Measurements from ENCODE around the gene GPR89B.
"Not testable (repeated sequence)": the region's sequence is repeated elsewhere in the genome, so short reads cannot be mapped to it uniquely, and the experiment has no call there.

Gene GPR89B

DNA sequence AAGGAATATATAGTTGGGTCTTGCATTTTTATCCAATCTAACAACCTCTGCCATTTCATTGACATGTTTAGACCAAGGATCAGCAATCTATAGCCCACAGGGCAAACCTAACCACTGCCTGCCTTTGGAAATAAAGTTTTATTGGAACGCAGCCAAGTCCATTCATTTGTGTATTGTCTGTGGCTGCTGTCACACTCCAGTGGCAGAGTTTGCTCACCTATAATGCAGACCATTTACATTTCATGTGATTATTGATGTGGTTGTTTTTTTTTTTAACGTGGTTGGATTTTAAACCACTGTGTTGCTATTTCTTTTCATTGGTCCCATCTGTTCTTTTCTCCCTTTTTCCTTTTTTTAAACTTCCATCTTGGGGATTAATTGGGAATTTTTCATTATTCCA, 57.2 kb downstream of the GPR89B start:
- H3K27me3 ChIP-seq (replicated peaks; ENCODE audit: control insufficient read depth, insufficient read depth, low read length, poor library complexity, severe bottlenecking); H3K9me3 ChIP-seq (ENCODE audit: control insufficient read depth, low read length); DNase-seq; H3K27ac ChIP-seq (ENCODE audit: insufficient read depth, low read length, poor library complexity, severe bottlenecking); H3K4me3 ChIP-seq (ENCODE audit: insufficient read depth, low read depth, low read length, poor library complexity, severe bottlenecking); H3K4me1 ChIP-seq (ENCODE audit: control insufficient read depth, insufficient read depth, low read length, poor library complexity, severe bottlenecking); H3K36me3 ChIP-seq (ENCODE audit: control insufficient read depth, insufficient read depth, low read length): not testable (repeated sequence)

DNA sequence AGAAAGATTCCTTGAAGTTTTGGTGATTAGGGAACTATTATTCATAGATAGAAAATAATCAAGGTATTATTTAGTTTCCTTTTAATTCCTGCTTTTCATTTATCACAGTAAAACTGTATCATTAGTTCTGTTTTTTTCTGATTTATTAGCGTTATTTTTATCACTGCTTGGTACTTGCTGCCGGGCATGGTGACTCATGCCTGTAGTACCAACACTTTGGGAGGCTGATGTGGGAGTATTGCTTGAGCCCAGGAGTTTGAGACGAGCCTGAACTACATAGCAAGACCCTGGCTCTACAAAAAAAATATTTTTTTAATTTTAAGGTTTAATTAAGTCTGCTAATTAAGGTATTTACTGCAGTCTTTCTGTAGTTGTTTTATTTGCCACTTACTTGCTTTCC, 59.7 kb downstream of the GPR89B start:
- H3K27ac ChIP-seq (ENCODE audit: insufficient read depth, low read length, poor library complexity, severe bottlenecking); H3K9me3 ChIP-seq (ENCODE audit: control insufficient read depth, low read length); H3K36me3 ChIP-seq (ENCODE audit: control insufficient read depth, insufficient read depth, low read length); H3K27me3 ChIP-seq (replicated peaks; ENCODE audit: control insufficient read depth, insufficient read depth, low read length, poor library complexity, severe bottlenecking); H3K4me3 ChIP-seq (ENCODE audit: insufficient read depth, low read depth, low read length, poor library complexity, severe bottlenecking); H3K4me1 ChIP-seq (ENCODE audit: control insufficient read depth, insufficient read depth, low read length, poor library complexity, severe bottlenecking); DNase-seq: not testable (repeated sequence)

DNA sequence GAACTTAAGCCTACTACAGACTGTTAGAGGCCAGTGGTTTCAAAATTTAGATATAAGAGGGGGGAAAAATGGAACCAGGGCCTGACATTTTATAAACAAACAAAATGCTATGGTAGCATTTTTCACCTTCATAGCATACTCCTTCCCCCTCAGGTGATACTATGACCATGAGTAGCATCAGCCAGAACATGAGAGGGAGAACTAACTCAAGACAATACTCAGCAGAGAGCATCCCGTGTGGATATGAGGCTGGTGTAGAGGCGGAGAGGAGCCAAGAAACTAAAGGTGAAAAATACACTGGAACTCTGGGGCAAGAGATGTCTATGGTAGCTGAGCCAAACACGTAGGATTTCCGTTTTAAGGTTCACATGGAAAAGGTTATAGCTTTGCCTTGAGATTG, 64.7 kb downstream of the GPR89B start:
- DNase-seq; H3K9me3 ChIP-seq (ENCODE audit: control insufficient read depth, low read length); H3K4me1 ChIP-seq (ENCODE audit: control insufficient read depth, insufficient read depth, low read length, poor library complexity, severe bottlenecking); H3K27me3 ChIP-seq (replicated peaks; ENCODE audit: control insufficient read depth, insufficient read depth, low read length, poor library complexity, severe bottlenecking); H3K36me3 ChIP-seq (ENCODE audit: control insufficient read depth, insufficient read depth, low read length); H3K4me3 ChIP-seq (ENCODE audit: insufficient read depth, low read depth, low read length, poor library complexity, severe bottlenecking); H3K27ac ChIP-seq (ENCODE audit: insufficient read depth, low read length, poor library complexity, severe bottlenecking): not testable (repeated sequence)

DNA sequence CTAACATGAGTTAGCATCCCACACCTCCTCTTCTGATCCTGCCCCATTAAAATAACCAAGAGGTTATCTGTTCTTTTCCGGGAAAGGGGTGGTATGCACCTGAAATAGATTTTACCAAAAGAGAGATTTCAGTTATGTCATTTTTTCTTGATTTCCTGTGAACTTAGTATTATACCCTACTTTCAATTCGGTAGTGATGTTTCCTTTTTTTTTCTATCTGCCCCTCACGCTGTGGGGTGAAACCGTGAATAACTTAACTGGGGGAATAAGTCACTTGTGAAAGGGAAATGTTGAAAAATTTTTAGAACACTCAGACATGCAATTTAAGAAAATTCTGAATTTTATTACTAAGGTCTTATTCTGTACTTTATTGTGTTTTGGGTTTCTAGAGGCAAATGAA, 65.2 kb downstream of the GPR89B start:
- not testable (repeated sequence) for H3K36me3 ChIP-seq (ENCODE audit: control insufficient read depth, insufficient read depth, low read length); H3K27me3 ChIP-seq (replicated peaks; ENCODE audit: control insufficient read depth, insufficient read depth, low read length, poor library complexity, severe bottlenecking); H3K9me3 ChIP-seq (ENCODE audit: control insufficient read depth, low read length); H3K4me3 ChIP-seq (ENCODE audit: insufficient read depth, low read depth, low read length, poor library complexity, severe bottlenecking); H3K27ac ChIP-seq (ENCODE audit: insufficient read depth, low read length, poor library complexity, severe bottlenecking); H3K4me1 ChIP-seq (ENCODE audit: control insufficient read depth, insufficient read depth, low read length, poor library complexity, severe bottlenecking); DNase-seq

DNA sequence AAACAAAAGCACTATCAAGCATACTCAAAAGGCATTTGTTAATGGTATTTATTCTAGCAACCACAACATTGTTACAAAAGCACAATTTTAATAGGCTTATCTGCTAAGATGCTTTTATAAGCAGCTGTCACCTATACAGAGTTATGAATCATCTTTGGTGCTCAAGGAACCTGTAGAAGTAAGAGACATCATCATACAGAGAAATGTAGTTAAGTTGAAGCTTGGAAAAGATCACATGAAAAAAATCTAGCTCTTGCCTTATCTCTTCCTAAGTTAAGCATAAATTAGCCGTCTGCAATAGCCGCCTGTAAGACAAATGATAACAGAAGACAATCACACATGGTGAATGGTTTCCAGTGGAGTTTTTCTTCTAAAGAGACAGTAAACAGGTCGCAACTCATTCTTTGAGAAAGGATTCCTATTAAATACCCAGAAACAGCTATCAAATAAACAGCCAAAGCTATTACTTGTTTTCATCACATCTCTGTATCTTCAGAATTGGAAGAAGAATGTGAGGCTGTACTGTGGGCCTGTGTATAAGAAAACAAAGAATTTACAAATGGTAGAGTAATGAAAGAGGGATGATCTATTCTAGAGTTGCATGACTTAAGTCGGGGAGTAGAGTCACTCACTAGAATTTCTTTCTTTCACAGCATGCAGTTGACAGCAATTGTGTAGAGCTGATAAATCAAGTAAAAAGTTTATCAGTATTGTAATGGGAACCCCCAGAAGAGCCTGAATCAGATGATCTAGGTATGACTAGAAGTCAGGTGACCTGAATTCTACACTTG, 65.8 kb downstream of the GPR89B start:
- H3K36me3 ChIP-seq (ENCODE audit: control insufficient read depth, insufficient read depth, low read length) = not testable (repeated sequence)

DNA sequence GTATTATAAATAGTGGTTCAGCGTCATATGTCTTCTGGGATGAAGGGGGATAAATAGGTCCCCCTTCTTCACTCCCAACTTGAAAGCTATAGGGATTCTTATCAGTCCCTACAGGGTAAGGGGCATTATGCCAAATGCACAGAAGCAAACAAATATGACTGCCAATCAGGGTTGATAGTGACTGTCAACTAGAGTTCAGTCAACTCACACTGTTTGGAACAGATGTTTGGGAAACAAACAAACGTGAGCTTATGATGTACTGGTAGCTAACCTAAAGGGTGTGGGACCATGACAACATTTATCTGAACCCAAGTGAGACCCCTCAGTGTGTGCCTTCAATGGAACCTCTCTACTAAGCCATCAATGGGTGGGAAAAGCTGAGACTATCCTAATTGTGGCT, 67.9 kb downstream of the GPR89B start:
- not testable (repeated sequence) for H3K4me1 ChIP-seq (ENCODE audit: control insufficient read depth, insufficient read depth, low read length, poor library complexity, severe bottlenecking); DNase-seq; H3K27me3 ChIP-seq (replicated peaks; ENCODE audit: control insufficient read depth, insufficient read depth, low read length, poor library complexity, severe bottlenecking); H3K27ac ChIP-seq (ENCODE audit: insufficient read depth, low read length, poor library complexity, severe bottlenecking); H3K4me3 ChIP-seq (ENCODE audit: insufficient read depth, low read depth, low read length, poor library complexity, severe bottlenecking); H3K36me3 ChIP-seq (ENCODE audit: control insufficient read depth, insufficient read depth, low read length); H3K9me3 ChIP-seq (ENCODE audit: control insufficient read depth, low read length)

More for the DNA sequence above, 65.8 kb downstream of the GPR89B start:
- H3K27ac ChIP-seq (ENCODE audit: insufficient read depth, low read length, poor library complexity, severe bottlenecking); H3K4me1 ChIP-seq (ENCODE audit: control insufficient read depth, insufficient read depth, low read length, poor library complexity, severe bottlenecking); H3K9me3 ChIP-seq (ENCODE audit: control insufficient read depth, low read length); DNase-seq; H3K27me3 ChIP-seq (replicated peaks; ENCODE audit: control insufficient read depth, insufficient read depth, low read length, poor library complexity, severe bottlenecking); H3K4me3 ChIP-seq (ENCODE audit: insufficient read depth, low read depth, low read length, poor library complexity, severe bottlenecking): not testable (repeated sequence)

DNA sequence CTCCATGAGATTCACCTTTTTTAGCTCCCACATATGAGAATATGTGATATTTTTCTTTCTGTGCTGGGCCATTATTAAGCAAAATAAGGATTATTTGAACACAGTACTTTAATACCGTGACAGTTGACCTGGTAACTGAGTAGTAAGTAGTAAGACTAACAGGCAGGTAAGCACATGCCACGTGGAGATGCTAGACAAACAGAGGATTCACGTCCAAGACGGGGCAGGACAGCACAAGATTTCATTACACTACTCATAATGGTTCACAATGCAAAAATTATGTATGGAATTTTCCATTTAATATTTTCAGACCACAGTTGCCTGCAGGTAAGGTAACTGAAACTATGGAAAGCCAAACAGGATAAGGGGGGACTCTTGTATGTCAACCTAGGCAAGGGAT, 79.5 kb downstream of the GPR89B start:
- not testable (repeated sequence) for H3K9me3 ChIP-seq (ENCODE audit: control insufficient read depth, low read length); H3K4me1 ChIP-seq (ENCODE audit: control insufficient read depth, insufficient read depth, low read length, poor library complexity, severe bottlenecking); H3K27me3 ChIP-seq (replicated peaks; ENCODE audit: control insufficient read depth, insufficient read depth, low read length, poor library complexity, severe bottlenecking); H3K36me3 ChIP-seq (ENCODE audit: control insufficient read depth, insufficient read depth, low read length); H3K4me3 ChIP-seq (ENCODE audit: insufficient read depth, low read depth, low read length, poor library complexity, severe bottlenecking); H3K27ac ChIP-seq (ENCODE audit: insufficient read depth, low read length, poor library complexity, severe bottlenecking); DNase-seq

DNA sequence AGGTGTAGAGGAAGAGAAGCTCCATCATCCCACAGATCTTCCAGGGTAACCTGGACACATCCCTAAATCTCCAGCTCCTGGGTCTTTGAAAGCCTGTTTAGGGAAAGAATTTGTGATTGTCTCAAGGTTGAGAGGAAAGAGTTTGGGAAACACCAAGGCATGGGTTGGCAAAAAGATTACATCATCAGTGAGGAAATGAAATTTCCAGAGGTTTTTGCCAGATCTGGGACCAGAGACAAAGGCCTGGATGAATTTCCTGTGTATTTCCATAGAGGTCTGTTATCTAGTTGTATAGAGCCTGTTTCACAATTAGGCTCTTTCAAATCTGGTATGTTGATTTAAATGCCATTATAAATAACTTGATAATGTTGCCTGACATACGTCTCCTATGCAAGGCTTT, 82.3 kb downstream of the GPR89B start:
- Histone ChIP-seq H3K4me3 (ENCODE audit: insufficient read depth, low read depth, low read length, poor library complexity, severe bottlenecking) (no peak overlapping the region), H3K27ac (ENCODE audit: insufficient read depth, low read length, poor library complexity, severe bottlenecking) (no peak overlapping the region), H3K9me3 (ENCODE audit: control insufficient read depth, low read length) (no peaks in the 10 kb centered on the region), H3K27me3 (replicated peaks; ENCODE audit: control insufficient read depth, insufficient read depth, low read length, poor library complexity, severe bottlenecking) (peaks cover 4% of the 10 kb centered on the region), H3K4me1 (ENCODE audit: control insufficient read depth, insufficient read depth, low read length, poor library complexity, severe bottlenecking) (peaks cover 4% of the 10 kb centered on the region), H3K36me3 (ENCODE audit: control insufficient read depth, insufficient read depth, low read length) (no peaks in the 10 kb centered on the region)
- DNase-seq = no peak

DNA sequence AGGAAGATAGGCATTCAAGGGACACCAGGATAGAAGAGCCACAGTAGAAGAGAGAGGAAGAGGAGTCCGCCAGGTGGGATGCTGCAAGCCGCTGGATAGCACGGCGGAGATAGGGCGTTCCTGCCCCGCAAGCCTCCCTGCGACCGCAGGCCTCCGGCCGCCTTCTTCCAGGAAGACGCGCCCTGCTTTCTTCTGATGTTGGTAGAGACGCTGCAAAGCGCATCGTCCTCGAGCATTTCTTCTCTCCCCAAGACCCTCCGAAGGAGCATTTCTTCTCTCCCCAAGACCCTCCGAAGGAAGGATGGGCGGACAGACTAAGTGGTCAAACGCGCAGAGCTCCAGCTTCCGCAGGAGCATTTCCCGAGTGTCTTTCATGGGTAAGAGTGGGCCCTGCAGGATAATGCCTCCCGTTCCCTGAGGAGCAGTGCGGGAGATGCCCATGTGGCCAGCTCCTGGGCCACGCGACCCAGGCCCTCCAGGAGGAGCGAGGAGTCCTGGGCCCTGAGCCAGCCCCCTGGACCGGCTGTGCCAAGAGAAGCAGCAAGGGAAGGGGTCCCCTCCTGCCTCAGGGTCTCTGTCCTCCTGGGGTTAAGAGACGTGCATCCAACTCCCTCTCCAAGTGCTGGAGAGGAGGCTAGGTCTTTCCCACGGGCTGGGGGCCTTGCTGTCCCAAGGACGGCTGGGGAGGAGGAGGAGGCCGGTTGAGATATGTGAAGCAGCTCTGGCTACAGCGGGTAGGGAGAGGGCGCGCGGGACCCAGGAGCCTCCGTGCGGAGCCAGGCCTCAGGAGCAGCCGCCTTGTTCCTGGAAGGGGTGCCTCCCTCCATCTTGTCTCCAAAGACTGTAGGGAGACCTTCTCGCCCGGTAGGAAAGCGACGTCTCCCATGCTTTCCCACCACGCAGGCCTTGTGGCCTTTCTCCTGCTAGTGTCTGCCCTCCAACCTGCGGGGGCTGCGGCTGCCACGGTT, 85.2 kb downstream of the GPR89B start:
- not testable (repeated sequence) for H3K27me3 ChIP-seq (replicated peaks; ENCODE audit: control insufficient read depth, insufficient read depth, low read length, poor library complexity, severe bottlenecking); H3K9me3 ChIP-seq (ENCODE audit: control insufficient read depth, low read length); DNase-seq; H3K27ac ChIP-seq (ENCODE audit: insufficient read depth, low read length, poor library complexity, severe bottlenecking); H3K4me3 ChIP-seq (ENCODE audit: insufficient read depth, low read depth, low read length, poor library complexity, severe bottlenecking); H3K4me1 ChIP-seq (ENCODE audit: control insufficient read depth, insufficient read depth, low read length, poor library complexity, severe bottlenecking); H3K36me3 ChIP-seq (ENCODE audit: control insufficient read depth, insufficient read depth, low read length)

Data from effector memory CD4-positive, alpha-beta T cell (primary cell).